ENCODE measurements around the gene HDHD5.

HDHD5 gene

DNA sequence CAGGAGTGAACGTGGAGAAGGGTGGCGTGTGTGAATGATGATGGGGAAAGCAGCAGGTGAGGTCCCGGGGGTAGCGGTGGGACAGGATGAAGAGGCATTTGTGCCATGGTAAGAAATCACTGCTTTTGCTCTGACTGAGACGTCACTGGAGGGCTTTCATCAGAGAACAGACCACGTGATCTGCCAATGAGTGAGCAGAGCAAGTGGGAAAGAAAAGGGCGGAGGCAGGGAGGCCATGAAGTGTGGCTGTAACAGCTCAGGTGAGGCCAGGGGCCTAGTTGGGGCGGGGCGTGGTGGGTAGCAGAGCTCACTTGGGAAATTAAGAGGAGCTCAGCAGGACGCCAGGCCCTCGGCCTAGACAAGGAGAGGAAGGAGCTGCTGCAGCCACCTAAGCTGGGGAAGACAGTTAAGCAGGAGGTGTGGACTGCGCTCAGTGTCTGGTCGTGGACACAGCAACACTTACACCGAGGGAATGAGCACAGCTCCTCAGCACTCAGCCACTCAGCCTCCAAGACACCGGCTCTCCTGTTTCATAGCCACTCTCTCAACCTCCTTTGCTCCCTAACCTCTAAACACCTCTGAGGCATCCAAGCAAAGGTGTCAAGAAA lies 23.8 kb downstream of the HDHD5 start:
- H3K27ac ChIP-seq = no peak overlapping the region
- H3K36me3 ChIP-seq = peaks cover 22% of the 10 kb centered on the region
- no peak for DNase-seq
- H3K27me3 ChIP-seq (ENCODE audit: insufficient read depth, low read depth, severe bottlenecking) = no peaks in the 10 kb centered on the region
- no peak overlapping the region for H3K4me3 ChIP-seq (ENCODE audit: low read depth, low read length)
- no peaks in the 10 kb centered on the region for H3K9me3 ChIP-seq (ENCODE audit: severe bottlenecking)
- TF ChIP-seq, protein P1, sequence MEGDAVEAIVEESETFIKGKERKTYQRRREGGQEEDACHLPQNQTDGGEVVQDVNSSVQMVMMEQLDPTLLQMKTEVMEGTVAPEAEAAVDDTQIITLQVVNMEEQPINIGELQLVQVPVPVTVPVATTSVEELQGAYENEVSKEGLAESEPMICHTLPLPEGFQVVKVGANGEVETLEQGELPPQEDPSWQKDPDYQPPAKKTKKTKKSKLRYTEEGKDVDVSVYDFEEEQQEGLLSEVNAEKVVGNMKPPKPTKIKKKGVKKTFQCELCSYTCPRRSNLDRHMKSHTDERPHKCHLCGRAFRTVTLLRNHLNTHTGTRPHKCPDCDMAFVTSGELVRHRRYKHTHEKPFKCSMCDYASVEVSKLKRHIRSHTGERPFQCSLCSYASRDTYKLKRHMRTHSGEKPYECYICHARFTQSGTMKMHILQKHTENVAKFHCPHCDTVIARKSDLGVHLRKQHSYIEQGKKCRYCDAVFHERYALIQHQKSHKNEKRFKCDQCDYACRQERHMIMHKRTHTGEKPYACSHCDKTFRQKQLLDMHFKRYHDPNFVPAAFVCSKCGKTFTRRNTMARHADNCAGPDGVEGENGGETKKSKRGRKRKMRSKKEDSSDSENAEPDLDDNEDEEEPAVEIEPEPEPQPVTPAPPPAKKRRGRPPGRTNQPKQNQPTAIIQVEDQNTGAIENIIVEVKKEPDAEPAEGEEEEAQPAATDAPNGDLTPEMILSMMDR (IDR thresholded peaks at IDR 0.05; ENCODE audit: low read depth, low read length) = no peak

DNA sequence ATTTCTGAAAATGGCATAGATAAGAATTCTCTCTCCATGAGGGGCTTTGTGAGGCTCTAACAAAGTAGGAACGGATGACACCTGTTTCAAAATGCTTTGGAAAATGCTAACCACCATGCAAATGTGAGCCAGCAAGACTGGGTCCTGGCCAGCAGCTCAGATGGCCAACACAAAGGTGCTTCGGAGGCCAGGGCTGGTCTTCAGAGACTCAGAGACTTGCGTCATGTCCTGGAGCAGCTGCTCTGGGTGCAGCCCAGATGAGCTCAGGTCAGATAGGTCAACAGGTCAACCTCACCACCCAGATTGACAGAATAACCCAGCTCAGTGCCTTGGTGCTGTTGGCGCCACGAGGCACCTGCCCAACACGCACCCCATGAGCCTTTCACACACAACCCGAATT lies 25.9 kb downstream of the HDHD5 start:
- H3K4me3 ChIP-seq (ENCODE audit: low read depth, low read length) = no peak overlapping the region
- no peaks in the 10 kb centered on the region for H3K27me3 ChIP-seq (ENCODE audit: insufficient read depth, low read depth, severe bottlenecking)
- H3K27ac ChIP-seq = no peak overlapping the region
- TF ChIP-seq, protein P1 (IDR thresholded peaks at IDR 0.05; ENCODE audit: low read depth, low read length) = no peak
- H3K9me3 ChIP-seq (ENCODE audit: severe bottlenecking) = no peaks in the 10 kb centered on the region
- no peak for DNase-seq
- H3K36me3 ChIP-seq = peaks cover 6% of the 10 kb centered on the region; the same call in 1 of the 2 replicates

DNA sequence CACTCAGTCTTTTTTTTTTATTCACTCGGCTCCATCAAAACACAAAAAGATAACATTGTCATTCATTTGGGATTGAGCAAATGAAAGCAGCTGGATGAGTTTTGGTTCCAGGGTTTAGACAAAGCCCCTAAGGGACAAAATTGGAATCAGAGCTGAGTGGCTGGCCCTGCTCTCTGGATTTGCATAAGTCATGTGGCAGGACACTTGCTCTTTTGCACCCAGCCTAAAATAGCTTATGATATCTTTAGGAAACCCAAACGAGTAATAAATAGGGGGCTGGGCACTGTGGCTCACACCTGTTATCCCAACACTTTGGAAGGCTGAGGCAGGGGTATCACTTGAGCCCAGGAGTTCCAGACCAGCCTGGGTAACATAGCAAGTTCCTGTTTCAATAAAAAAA lies 27.0 kb downstream of the HDHD5 start:
- no peaks in the 10 kb centered on the region for H3K9me3 ChIP-seq (ENCODE audit: severe bottlenecking)
- no peak overlapping the region for H3K27ac ChIP-seq
- no peak for DNase-seq
- TF ChIP-seq, protein P1 (IDR thresholded peaks at IDR 0.05; ENCODE audit: low read depth, low read length) = no peak
- H3K36me3 ChIP-seq = no peaks in the 10 kb centered on the region; the same call in 1 of the 2 replicates
- no peak overlapping the region for H3K4me3 ChIP-seq (ENCODE audit: low read depth, low read length)
- no peaks in the 10 kb centered on the region for H3K27me3 ChIP-seq (ENCODE audit: insufficient read depth, low read depth, severe bottlenecking)

DNA sequence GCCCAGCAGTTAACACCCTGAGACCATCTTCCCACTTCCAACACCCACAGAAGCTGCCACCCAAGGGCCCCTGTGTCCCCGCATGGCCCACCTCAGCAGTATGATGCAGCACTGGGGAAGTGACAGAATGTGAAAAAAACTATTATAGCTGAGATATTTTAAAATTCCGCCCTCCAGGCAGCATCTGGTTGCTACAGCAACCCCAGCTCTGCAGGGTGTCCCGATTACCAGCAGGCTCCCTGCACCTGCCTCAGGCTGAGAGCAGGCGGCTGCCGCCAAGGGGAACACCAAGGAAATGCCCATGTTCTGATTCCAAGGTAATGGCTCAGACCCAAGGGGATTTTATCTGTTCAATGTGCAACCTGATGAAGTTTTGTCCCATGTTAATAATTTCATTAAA lies 27.4 kb downstream of the HDHD5 start:
- Histone ChIP-seq H3K27ac (no peak overlapping the region), H3K36me3 (no peaks in the 10 kb centered on the region), H3K9me3 (ENCODE audit: severe bottlenecking) (no peaks in the 10 kb centered on the region), H3K4me3 (ENCODE audit: low read depth, low read length) (no peak overlapping the region), H3K27me3 (ENCODE audit: insufficient read depth, low read depth, severe bottlenecking) (no peaks in the 10 kb centered on the region)
- no peak for DNase-seq
- TF ChIP-seq, protein P1 (IDR thresholded peaks at IDR 0.05; ENCODE audit: low read depth, low read length) = no peak

DNA sequence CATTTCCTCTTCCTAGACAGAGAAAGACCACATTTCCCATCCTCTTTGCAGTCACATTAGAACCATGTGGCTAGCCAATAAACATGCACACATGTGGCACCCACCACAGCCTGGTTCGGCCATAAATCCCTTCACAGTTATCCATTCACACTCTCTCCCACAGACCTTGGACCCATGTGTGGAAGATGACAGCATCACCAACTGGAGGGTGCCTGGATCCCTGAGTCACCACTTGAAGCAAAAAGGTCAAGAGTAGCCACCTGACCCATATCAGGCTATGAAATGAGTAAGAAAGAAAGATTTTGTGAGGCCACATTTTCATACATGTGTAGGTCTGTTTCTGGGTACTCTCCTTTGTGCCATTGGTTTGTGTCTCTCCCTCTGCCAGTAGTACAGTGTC lies 28.9 kb downstream of the HDHD5 start:
- no peak for DNase-seq
- Histone ChIP-seq H3K36me3 (no peaks in the 10 kb centered on the region), H3K9me3 (ENCODE audit: severe bottlenecking) (no peaks in the 10 kb centered on the region), H3K4me3 (ENCODE audit: low read depth, low read length) (no peak overlapping the region), H3K27ac (no peak overlapping the region), H3K27me3 (ENCODE audit: insufficient read depth, low read depth, severe bottlenecking) (no peaks in the 10 kb centered on the region)
- TF ChIP-seq, protein P1 (IDR thresholded peaks at IDR 0.05; ENCODE audit: low read depth, low read length) = no peak

All from WERI-Rb-1 (cell line).